Activated naive CD4-positive, alpha-beta T cell treated with anti-CD3 and anti-CD28 coated beads, Interleukin-2, amount 10 ng/mL, durations not matched to agents 5 hours and 36 hours (primary cell): ENCODE data around the gene XPNPEP1. TPM values are rescaled to one million over a fixed set of nuclear protein-coding genes. Genes with fewer than 3 reads are reported as not detected.

Experiments
- total RNA-seq, 2 experiments: library from RNA; stranded (reverse); gene quantifications; one replicate each; pipeline ENCODE4 v1.2.3, GENCODE V29; 2021

Gene XPNPEP1
- total RNA-seq, result 10 to 100 TPM; 69.4 to 77.6 TPM

DNA sequence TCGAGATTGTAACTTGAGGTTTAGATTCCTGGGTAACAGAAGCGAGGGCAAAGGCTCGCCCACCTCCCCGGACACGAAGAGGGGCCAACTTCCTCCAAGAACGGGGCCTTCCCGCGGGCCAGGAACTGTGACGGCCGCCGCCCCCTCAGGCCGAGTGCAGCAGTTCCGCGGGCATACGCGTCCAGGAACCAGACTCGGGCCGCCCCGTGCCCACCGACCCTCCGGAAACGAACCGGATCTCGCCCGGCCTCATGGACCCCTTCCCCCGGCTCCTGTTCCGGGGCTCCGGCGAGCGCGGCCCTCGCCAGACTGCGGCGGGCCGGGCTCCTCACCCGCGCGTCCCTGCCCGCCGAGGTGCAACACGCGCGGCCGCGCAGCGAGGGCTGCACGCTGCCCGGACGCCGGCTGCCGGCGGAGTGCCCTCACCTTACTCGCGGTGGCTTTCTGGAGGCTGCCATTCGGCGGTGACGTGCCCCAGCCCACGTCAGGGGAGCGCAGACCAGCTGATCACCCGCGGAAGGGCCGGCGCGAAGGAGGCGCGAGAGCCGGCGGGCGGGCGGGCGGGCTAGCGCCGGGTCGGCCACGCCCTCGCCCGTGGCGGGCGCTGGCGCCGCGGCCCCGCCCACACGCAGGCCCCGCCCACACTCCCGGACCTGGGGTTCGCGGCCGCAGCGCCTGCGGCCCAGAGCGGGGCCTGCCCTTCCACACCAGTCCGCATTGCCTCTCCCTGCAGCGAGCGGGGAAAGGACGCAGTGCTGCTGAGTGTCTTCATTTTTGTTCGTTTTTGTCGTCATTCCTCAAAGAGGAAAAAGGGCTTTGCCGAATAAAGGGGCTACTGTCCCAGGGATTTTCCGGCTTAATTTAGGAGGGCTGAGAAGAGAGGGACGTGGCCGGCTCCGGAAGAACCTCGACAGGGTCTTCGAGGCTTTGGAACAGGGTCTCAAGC lies at the start of gene XPNPEP1:
XPNPEP1 (minus strand) TSS at position 536 of the 946 bp plus-strand sequence; CDS start at position 458, 78 bp downstream.

Other genes starting within 250 kb of the XPNPEP1 start
- 100 to 1,000 TPM; 433 to 436 TPM for gene ADD3, start 84.5 kb upstream of the XPNPEP1 start, total RNA-seq